Activated T-helper 9 cell treated with anti-CD3 and anti-CD28 coated beads, Interleukin-2, amount 50 U/mL, for 16 hours (primary cell): Measurements from ENCODE around the gene RAB30.
"Not testable (repeated sequence)": the region's sequence is repeated elsewhere in the genome, so short reads cannot be mapped to it uniquely, and the experiment has no call there.

Experiments used
- DNase-seq: peaks from one replicate; pipeline ENCODE4 v3.0.0-alpha.2; 2020; ENCODE audit warnings: low read depth

The RAB30 gene

DNA sequence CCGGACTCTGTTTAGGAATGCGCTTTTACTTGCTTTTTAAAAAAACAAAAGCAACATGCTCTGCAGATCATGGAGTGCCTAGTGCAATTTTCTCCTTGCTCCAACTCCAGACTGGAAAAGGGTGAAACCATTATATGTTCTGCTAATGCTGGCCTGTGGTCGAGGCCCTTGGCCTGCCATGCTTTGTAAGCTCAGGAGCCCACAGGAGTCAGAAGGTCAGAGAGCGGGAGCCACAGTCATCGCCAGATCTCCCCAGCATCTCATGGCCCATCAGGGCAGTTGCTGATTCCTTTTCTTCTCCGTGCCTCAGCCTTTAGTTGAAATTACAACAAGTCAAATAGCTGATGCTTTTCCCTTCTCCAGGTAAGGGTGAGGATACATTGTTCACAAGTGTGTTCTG, 89.8 kb downstream of the RAB30 start:
- no peak for DNase-seq

DNA sequence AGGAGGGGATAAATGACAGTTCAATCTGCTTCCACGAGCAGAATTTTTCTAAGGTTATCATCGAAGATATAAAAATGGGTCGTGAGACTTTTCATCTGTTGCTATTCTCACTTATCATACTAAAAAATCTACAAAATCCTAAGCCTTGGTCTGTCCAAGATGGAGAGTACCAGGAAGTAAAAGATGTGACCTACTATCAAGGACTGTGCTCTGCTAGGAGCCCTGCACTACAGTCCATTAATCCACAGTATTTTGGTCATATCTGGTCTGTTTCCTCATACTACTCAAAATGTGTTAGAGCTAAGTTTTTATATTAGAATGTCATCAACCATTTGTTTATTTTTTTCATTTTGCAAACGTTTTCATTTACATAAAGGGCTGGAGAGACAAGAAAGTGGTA, 90.8 kb downstream of the RAB30 start:
- no peak for DNase-seq

DNA sequence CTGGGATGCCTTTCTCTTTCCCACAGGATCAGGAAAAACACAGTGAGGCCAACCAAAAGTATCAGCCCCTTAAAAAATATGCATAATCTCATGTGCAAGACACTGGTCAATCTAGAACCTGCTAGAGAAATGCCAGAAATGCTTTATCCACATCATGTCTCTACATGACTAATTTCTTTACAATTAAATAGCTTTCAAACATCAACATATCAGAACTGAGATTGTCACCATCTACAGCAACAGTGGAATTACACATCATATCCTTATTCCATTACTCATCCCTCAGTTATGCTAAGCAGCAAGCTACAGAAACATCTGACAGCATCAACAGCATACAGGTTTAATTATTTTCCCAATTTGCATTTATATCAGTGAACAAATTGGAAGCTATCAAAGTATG, 91.4 kb downstream of the RAB30 start:
- DNase-seq: no peak

DNA sequence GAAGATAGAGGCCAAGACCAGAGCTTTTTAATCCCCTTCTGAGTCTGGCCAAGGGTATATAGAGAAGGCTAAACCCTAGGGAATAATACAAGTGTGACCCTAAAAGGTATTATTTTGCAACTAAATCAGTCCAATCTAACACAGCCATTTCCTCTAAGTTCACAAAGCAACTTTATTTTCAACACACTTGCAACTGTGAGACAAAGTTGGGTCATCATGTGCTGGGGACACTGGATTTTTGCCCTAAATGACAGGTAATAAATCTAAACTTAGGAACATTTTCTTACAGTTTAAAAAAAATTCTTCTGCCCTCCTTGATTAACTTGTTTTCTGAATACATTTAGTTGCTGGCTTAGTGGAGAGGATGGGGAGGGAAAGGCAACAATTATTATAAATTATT, 91.9 kb downstream of the RAB30 start:
- no peak for DNase-seq

DNA sequence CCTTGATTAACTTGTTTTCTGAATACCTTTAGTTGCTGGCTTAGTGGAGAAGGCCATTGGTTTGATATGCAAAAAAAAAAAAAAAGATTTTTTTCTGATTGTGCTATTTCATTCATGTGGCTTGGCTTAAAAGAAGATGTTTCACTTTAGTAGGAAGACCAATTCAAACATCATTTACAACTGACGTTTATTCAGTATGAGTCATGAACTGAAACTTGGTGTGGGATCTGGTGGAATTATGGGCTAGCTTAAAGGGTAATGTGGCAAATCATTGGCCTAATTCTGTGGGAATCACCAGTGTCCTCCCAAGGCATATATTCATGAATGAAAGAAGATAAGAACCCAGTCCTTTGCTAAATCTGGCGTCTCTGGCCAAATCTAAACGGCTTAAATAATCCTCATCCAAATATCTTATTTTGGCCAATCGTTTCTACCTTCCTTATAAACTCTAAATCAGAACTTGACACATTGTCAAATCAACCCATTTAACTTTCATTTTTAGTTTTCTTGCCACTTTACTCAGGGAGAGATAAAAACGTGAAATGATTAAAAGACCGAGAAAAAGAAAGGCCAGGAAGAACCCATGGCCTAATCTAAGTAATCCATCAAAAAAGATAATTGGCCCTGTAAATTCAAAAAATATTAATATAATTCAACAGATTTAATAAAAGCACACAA, 93.1 kb downstream of the RAB30 start:
- no peak for DNase-seq

DNA sequence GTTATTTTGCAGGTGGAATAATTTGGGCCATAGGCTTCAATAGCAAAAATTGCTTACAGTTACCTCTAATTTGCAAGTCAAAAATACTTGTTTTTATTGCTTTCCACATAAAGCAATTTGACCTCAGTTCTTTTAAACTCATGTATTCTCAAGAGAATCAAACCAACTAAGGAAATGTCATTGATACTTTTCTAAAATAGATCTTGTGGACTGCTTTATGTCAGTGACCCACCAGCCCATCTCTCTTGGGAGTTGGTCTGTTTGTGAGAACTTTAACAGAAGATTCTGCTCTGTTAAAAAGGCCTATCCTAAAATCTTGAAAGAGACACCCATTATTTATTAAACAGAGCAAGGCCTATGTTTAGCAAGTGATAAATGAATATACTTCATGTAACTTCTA, 94.9 kb downstream of the RAB30 start:
- DNase-seq: no peak

DNA sequence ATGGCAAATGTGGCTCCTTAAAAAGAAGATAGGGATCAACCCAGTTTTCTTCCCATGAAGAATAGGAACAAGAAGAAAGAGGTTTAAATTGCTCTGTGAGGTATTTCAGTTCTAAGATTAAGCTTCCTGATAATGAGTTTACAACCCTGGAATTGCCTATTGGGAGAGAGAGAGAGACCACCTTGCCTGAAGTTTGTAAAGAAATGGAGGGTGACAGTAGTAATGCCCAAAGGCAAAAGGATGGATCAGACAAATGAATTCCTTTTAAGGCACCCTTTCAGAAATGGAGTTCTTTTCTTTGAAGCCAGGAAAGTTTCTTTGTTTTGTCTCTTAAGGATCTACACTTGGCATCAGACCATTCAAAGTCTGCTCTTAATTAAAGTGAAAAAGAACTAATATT, 95.8 kb downstream of the RAB30 start:
- DNase-seq: no peak

DNA sequence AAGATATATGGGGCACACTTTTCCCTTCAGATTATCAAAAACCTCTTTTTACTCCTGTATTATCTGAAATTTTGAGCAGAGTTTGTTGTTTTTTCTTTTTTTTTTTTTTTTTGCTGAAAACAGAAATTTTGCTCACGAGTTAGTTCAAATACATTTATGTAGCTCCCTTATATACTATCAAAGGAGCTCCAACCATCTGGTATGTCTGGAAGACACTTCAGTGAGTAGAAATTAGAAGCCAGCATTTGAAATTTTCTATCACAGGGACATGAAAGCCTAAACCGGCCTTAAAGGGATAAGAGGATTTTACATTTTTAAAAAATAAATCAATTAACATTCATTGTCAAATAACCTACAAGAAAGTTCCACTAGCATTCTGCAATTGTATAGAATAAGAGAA, 96.8 kb downstream of the RAB30 start:
- no peak for DNase-seq

DNA sequence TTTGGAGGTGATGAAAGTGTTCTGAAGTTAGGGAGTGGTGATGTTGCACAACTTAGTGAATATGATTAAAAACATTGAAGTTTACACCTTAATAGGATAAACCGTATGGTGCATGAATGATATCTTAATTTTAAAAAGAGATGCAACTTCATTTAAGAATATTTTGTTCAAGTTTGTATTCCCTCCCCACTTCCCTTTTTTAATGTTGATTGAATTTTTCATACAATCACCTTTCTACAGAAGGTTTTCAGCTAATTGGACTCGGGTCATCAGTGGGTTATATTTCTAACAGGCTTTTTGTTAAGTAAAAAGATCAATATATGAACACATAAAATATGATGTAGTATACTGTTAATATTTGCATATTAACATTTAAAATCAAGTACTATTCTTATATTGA, 97.6 kb downstream of the RAB30 start:
- no peak for DNase-seq

DNA sequence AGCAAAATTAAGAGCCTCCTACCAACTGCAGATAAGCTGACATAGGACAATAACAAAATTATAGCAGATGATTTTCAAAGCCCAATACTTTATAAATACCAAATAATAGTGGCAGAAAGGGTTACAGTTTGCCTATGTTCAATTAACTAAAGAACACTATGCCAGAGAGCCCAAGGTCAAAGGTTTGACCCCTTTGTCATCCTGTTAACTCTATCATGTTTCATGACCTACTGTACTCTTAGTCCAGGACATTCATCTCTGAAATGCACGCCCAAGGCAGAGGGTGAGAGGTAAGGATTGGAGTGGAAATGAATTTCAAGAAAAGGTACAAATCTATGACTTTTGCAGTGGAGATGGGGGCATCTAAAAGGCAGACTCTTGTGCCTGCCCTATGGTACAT, 99.6 kb downstream of the RAB30 start:
- no peak for DNase-seq

DNA sequence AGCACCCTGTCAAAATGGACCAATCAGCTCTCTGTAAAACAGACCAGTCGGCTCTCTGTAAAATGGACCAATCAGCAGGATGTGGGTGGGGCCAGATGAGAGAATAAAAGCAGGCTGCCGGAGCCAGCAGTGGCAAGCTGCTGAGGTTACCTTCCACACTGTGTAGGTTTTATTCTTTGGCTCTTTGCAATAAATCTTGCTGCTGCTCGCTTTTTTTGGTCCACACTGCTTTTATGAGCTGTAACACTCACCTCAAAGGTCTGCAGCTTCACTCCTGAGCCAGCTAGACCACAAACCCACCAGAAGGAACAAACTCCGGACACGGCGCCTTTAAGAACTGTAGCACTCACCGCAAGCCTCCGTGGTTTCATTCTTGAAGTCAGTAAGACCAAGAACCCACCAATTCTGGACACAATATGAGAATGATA, 100.2 kb downstream of the RAB30 start:
- DNase-seq: not testable (repeated sequence)

DNA sequence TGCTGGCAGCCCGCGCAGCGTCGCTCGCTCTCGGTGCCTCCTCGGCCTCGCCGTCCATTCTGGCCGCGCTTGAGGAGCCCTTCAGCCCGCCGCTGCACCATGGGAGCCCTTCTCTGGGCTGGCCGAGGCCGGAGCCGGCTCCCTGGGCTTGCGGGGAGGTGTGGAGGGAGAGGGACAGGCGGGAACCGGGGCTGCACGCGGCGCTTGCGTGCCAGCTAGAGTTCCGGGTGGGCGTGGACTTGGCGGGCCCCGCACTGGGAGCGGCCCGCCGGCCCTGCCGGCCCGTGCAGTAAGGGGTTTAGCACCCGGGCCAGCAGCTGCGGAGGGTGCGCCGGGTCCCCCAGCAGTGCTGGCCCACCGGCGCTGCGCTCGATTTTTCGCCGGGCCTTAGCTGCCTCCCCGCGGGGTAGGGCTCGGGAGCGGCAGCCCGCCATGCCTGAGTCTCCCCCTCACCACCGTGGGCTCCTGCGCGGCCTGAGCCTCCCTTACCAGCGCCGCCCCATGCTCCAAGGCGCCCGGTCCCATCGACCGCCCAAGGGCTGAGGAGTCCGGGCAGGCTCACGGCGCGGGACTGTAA, 101.1 kb downstream of the RAB30 start:
- not testable (repeated sequence) for DNase-seq

DNA sequence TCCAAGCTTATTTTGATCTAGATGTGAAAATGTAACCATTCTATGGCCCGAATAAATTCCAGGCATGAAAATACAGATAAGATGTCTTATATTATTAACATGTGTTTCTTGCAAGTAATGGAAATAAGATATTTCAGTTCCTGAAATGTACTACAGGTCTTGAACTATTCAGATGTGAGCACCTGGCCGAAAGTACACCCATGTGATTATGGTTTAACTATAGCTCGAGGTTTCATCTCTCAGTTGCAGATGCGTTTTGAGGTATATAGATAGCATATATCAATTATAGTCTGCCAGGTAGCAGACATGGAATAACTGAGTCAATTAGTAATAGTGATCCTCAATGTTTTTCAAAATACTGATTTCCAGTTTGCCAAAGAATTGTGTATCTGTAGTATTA, 101.9 kb downstream of the RAB30 start:
- no peak for DNase-seq

DNA sequence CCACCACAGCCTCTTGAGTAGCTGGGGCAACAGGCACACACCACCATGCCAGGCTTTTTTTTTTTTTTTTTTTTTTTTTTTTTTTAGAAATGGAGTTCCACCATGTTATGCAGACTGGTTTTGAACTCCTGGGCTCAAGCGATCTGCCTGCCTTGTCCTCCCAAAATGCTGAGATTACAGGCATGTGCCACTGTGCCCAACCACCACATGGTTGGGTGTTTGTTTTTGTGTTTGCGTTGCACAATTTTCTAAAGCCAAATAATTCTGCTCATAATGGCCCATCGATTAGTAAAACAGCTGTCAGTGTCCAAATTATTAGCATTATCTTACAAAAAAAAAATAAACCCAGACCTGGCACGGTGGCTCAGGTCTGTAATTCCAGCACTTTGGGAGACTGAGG, 104.3 kb downstream of the RAB30 start:
- no peak for DNase-seq

DNA sequence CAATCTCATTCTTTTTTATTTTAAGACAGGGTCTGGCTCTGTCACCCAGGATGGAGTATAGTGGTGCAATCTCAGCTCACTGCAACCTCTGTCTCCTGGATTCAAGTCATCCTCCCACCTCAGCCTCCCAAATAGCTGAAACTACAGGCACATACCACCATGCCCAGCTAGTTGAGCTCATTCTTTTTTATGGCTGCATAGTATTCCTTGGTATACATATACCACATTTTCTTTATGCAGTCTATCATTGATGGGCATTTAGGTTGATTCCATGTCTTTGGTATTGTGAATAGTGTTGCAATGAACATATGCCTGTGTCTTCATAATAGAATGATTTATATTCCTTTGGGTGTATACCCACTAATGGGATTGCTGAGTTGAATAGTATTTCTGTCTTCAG, 109.7 kb downstream of the RAB30 start:
- not testable (repeated sequence) for DNase-seq

DNA sequence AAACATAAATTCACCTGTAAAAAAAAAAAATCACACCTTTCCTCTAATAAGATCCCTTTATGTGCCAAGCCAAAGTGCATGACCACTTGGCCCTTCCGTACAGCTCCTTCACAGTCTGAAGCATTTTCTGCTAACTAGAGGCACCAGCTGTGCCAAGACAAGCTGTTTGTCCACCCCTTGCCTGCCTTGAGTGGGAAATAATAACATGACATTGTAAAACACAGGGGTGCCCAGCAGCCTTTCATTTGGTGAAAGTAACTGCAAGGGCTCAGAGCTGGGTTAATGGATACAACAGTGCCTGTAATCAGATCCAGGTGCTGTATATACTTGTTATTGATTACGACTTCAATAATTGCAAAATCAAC, 110.9 kb downstream of the RAB30 start:
- DNase-seq: no peak

DNA sequence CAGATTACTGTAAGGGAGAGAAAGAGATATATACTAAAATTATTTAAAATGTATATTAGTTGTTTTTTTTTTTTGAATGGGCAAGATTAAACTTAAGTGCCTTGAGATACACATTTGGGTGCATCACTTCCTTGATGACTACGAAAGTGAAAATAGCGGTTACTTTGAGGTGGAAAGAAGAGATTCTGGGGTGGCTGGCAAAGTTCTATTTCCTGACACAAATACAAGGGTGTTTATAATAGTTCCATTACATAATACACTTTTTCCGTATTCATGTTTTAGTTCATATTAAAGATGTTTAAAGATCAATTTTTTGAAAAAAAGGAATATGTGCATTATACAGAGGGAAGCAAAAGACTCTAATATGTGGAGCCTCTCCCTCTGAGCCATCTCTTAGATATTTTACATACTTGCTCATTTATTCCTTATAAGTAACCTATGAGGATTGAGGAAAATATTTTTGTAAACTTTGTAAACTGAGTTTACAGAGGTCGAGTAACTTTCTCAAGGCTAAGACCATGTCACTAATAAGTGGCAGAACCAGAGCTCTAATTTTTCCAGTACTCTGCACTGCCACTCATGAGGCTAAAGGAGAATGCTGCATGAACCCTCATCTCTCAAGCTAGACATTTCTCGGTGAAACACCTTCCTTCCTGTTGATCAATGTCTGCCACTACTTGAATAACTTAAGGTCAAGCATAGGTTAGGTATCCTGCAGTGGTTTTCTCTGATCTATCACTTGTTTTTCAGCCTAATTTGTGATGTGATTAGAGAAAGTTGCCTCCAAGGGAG, 111.5 kb downstream of the RAB30 start:
- no peak for DNase-seq

DNA sequence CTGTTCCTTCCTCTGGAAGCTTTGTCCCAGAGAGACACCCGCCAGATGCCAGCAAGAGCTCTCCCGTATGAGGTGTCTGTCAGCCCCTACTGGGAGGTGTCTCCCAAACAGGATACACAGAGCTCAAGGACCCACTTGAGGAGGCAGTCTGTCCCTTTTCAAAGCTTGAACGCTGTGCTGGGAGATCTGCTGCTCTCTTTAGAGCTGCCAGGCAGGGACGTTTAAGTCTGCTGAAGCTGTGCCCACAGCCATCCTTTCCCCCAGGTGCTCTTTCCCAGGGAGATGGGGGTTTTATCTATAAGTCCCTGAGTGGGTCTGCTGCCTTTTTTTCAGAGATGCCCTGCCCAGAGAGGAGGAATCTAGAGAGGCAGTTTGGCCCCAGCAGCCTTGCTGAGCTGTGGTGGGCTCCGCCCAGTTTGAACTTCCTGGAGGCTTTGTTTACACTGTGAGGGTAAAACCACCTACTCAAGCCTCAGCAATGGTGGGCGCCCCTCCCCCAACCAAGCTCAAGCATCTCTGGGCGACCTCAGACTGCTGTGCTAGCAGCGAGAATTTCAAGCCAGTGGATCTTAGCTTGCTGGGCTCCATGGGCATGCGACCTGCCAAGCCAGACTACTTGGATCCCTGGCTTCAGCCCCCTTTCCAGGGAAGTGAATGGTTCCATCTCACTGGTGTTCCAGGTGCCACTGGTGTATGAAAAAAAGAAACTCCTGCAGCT, 115.8 kb downstream of the RAB30 start:
- DNase-seq: peak; percentile 29

DNA sequence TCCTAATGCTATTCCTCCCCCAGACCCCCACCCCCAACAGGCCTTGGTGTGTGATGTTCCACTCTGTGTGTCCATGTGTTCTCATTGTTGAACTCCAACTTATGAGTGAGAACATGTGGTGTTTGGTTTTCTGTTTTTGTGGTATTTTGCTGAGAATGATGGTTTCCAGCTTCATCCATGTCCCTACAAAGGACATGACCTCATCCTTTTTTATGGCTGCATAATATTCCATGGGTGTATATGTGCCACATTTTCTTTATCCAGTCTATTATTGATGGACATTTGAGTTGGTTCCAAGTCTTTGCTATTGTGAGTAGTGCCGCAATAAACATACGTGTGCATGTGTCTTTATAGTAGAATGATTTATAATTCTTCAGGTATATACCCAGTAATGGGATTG, 121.2 kb downstream of the RAB30 start:
- not testable (repeated sequence) for DNase-seq

DNA sequence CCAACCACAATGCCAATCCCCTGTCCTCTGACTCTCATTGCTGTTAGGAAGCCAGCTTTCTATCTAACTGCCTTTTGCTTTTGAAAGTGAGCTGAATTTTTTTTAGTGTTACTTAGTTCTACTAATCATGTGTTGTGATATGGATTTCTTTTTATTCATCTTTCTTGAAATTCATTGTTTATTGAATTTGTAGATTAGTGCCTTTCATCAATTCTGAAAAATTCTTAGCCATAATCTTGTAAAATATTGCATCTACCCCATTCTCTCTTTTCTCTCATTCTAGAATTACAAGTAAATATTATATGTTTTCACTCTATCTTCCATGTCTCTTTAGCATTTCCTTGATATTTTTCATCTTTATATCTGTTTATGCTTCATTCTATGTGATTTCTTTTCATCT, 122.3 kb downstream of the RAB30 start:
- DNase-seq: no peak

DNA sequence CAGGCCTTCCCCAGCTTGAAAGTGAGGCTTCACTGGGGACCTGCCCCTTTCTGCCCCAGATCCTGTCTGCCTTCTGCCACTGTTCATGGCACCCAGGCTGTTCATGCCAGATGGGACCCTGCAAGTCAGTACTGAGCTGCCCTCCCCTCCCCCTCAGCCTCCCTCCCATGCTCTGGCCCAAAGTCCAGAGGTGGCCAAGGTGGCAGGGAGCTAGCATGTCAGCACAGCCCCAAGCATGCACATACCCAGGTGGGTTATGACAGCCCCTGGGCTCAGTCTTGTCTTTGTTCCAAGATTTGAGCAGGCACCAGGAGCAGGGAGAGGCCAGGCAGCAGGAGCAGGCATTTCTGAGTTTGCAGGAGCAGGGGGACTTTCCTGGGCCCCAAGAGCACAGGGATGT, 126.0 kb downstream of the RAB30 start:
- DNase-seq: no peak

DNA sequence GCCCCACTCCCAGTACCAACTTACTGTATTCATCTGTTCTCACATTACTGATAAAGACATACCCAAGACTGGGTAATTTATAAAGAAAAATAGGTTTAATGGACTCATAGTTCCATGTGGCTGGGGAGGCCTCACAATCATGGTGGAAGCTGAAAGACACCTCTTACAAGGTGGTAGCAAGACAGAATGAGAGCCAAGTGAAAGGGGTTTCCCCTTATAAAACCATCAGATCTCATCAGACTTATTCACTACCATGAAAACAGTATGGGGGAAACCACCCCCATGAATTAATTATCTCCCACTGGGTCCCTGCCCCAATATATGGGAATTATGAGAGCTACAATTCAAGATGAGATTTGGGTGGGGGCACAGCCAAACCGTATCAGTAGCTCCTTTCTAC, 126.7 kb downstream of the RAB30 start:
- DNase-seq: not testable (repeated sequence)

DNA sequence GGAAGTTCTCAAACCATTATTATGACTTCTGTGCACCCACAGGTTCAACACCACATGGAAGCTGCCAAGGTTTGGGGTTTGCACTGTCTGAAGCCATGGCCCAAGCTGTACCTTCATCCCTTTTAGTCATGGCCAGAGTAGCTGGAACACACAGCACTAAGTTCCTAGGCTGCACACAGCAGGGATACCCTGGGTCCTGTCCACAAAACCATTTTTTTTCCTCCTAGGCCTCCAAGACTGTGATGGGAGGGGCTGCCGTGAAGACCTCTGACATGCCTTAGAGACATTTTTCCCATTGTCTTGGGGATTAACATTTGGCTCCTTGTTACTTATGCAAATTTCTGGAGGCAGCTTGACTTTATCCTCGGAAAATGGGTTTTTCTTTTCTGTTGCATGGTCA, 127.5 kb downstream of the RAB30 start:
- no peak for DNase-seq
